Measurements from ENCODE around the gene LIPH.

Gene LIPH

GRCh38 chr3:185585859-185586685 lies 33.7 kb upstream of the LIPH start, which contains the start of gene SENP2:
TSS of gene SENP2 (plus strand) at chr3:185586295. CDS start at chr3:185586414, 119 bp downstream.
- Histone ChIP-seq H3K27ac (replicated peaks; ENCODE audit: low read length) (peak within 1 kb of the TSS; percentile 56), H3K9ac (ENCODE audit: low read depth, low read length, poor library complexity) (peak within 1 kb of the TSS; percentile 80), H3K27me3 (ENCODE audit: control insufficient read depth in 3 of 3, insufficient read depth in 3 of 3, low read depth in 1 of 3, low read length in 3 of 3) (peaks cover 0 to 4% (median 0%) of the 10 kb centered on the region in 3 experiments), H4K91ac (ENCODE audit: low read depth, low read length, poor library complexity) (no peak within 1 kb of the TSS), H3K36me3 (replicated peaks in 1 of 2; ENCODE audit: control insufficient read depth in 2 of 2, insufficient read depth in 2 of 2, low read length in 2 of 2) (peaks cover 0 to under 1% of the 10 kb centered on the region in 2 donors), H2AK5ac (ENCODE audit: low read depth, low read length) (no peak within 1 kb of the TSS), H2BK120ac (ENCODE audit: low read depth, low read length) (no peak within 1 kb of the TSS), H3K18ac (ENCODE audit: low read length) (peak within 1 kb of the TSS; percentile 66), H4K8ac (ENCODE audit: low read depth, low read length) (peak within 1 kb of the TSS; percentile 23), H3K79me1 (ENCODE audit: low read depth, low read length) (peaks cover 4% of the 10 kb centered on the region), H2BK15ac (ENCODE audit: low read length) (no peak within 1 kb of the TSS), H3K4me1 (ENCODE audit: control insufficient read depth in 2 of 2, insufficient read depth in 1 of 2, low read depth in 1 of 2, low read length in 2 of 2) (peaks cover 3 to 9% of the 10 kb centered on the region in 2 donors), H2BK5ac (ENCODE audit: low read length) (no peak within 1 kb of the TSS), H3K4ac (ENCODE audit: low read length) (no peak within 1 kb of the TSS), H3K9me3 (replicated peaks in 1 of 2; ENCODE audit: control insufficient read depth in 2 of 2, insufficient read depth in 1 of 2, low read depth in 1 of 2, low read length in 2 of 2) (no peaks in the 10 kb centered on the region), H3K4me2 (ENCODE audit: insufficient read depth, low read length, poor library complexity, severe bottlenecking) (peak within 1 kb of the TSS; percentile 81), H2BK12ac (ENCODE audit: low read length) (no peak within 1 kb of the TSS), H2AFZ (ENCODE audit: low read length) (peak within 1 kb of the TSS; percentile 95), H3K14ac (ENCODE audit: low read length) (no peak within 1 kb of the TSS), H3K23ac (ENCODE audit: low read depth, low read length, poor library complexity) (peak within 1 kb of the TSS; percentile 45), H3K4me3 (ENCODE audit: low read length in 2 of 2) (peak within 1 kb of the TSS; percentile 82 to 96)
- peak; percentile 99 for DNase-seq (ENCODE audit: low spot score)
- WGBS, 2 donors (ENCODE audit: extremely low coverage in 2 of 2, insufficient read length in 2 of 2, insufficient replicate concordance in 1 of 2), result no CpG with 5 or more reads among the region's 64 CpGs

GRCh38 chr3:185585518-185585858 lies 33.1 kb upstream of the LIPH start:
- Histone ChIP-seq H2BK5ac (ENCODE audit: low read length) (no peak overlapping the region), H3K4ac (ENCODE audit: low read length) (no peak overlapping the region), H3K27me3 (ENCODE audit: control insufficient read depth in 3 of 3, insufficient read depth in 3 of 3, low read depth in 1 of 3, low read length in 3 of 3) (peaks cover 0 to 4% (median 0%) of the 10 kb centered on the region in 3 experiments), H3K14ac (ENCODE audit: low read length) (no peak overlapping the region), H3K4me1 (ENCODE audit: control insufficient read depth in 2 of 2, insufficient read depth in 1 of 2, low read depth in 1 of 2, low read length in 2 of 2) (peaks cover 3 to 9% of the 10 kb centered on the region in 2 donors), H4K8ac (ENCODE audit: low read depth, low read length) (no peak overlapping the region), H3K4me3 (ENCODE audit: low read length in 2 of 2) (peak overlapping the region; percentile 69 to 82), H3K79me1 (ENCODE audit: low read depth, low read length) (peaks cover 4% of the 10 kb centered on the region), H2AFZ (ENCODE audit: low read length) (peak overlapping the region; percentile 70), H2BK120ac (ENCODE audit: low read depth, low read length) (no peak overlapping the region), H4K91ac (ENCODE audit: low read depth, low read length, poor library complexity) (no peak overlapping the region), H3K23ac (ENCODE audit: low read depth, low read length, poor library complexity) (no peak overlapping the region), H2BK15ac (ENCODE audit: low read length) (no peak overlapping the region), H3K18ac (ENCODE audit: low read length) (no peak overlapping the region), H3K9me3 (replicated peaks in 1 of 2; ENCODE audit: control insufficient read depth in 2 of 2, insufficient read depth in 1 of 2, low read depth in 1 of 2, low read length in 2 of 2) (no peaks in the 10 kb centered on the region), H3K4me2 (ENCODE audit: insufficient read depth, low read length, poor library complexity, severe bottlenecking) (peak overlapping the region; percentile 78), H3K27ac (replicated peaks; ENCODE audit: low read length) (peak overlapping the region; percentile 52), H2BK12ac (ENCODE audit: low read length) (no peak overlapping the region), H2AK5ac (ENCODE audit: low read depth, low read length) (no peak overlapping the region), H3K36me3 (replicated peaks in 1 of 2; ENCODE audit: control insufficient read depth in 2 of 2, insufficient read depth in 2 of 2, low read length in 2 of 2) (no peaks in the 10 kb centered on the region), H3K9ac (ENCODE audit: low read depth, low read length, poor library complexity) (peak overlapping the region; percentile 15)
- WGBS, 2 donors (ENCODE audit: extremely low coverage in 2 of 2, insufficient read length in 2 of 2, insufficient replicate concordance in 1 of 2), result no CpG with 5 or more reads among the region's 9 CpGs
- no peak for DNase-seq (ENCODE audit: low spot score)

GRCh38 chr3:185584686-185585085 lies 32.3 kb upstream of the LIPH start:
- peaks cover 3 to 9% of the 10 kb centered on the region in 2 donors for H3K4me1 ChIP-seq (ENCODE audit: control insufficient read depth in 2 of 2, insufficient read depth in 1 of 2, low read depth in 1 of 2, low read length in 2 of 2)
- H3K4me2 ChIP-seq (ENCODE audit: insufficient read depth, low read length, poor library complexity, severe bottlenecking), result no peak overlapping the region
- H3K27ac ChIP-seq (replicated peaks; ENCODE audit: low read length), result no peak overlapping the region
- peak overlapping the region; percentile 38 for H2BK15ac ChIP-seq (ENCODE audit: low read length)
- H4K8ac ChIP-seq (ENCODE audit: low read depth, low read length), result no peak overlapping the region
- H3K9me3 ChIP-seq (replicated peaks in 1 of 2; ENCODE audit: control insufficient read depth in 2 of 2, insufficient read depth in 1 of 2, low read depth in 1 of 2, low read length in 2 of 2), result no peaks in the 10 kb centered on the region
- no peak overlapping the region for H3K4ac ChIP-seq (ENCODE audit: low read length)
- H3K14ac ChIP-seq (ENCODE audit: low read length), result no peak overlapping the region
- H3K18ac ChIP-seq (ENCODE audit: low read length), result no peak overlapping the region
- no peak overlapping the region for H2AK5ac ChIP-seq (ENCODE audit: low read depth, low read length)
- H3K27me3 ChIP-seq (ENCODE audit: control insufficient read depth in 3 of 3, insufficient read depth in 3 of 3, low read depth in 1 of 3, low read length in 3 of 3), result peaks cover 0 to 4% (median 0%) of the 10 kb centered on the region in 3 experiments
- H3K23ac ChIP-seq (ENCODE audit: low read depth, low read length, poor library complexity), result no peak overlapping the region
- H2AFZ ChIP-seq (ENCODE audit: low read length), result no peak overlapping the region
- no peak for DNase-seq (ENCODE audit: low spot score)
- peaks cover 4% of the 10 kb centered on the region for H3K79me1 ChIP-seq (ENCODE audit: low read depth, low read length)
- H3K9ac ChIP-seq (ENCODE audit: low read depth, low read length, poor library complexity), result no peak overlapping the region
- H2BK5ac ChIP-seq (ENCODE audit: low read length), result no peak overlapping the region
- no peak overlapping the region for H2BK120ac ChIP-seq (ENCODE audit: low read depth, low read length)
- no CpG with 5 or more reads among the region's 4 CpGs for WGBS, 2 donors (ENCODE audit: extremely low coverage in 2 of 2, insufficient read length in 2 of 2, insufficient replicate concordance in 1 of 2)
- no peak overlapping the region for H2BK12ac ChIP-seq (ENCODE audit: low read length)
- no peak overlapping the region for H3K4me3 ChIP-seq (ENCODE audit: low read length in 2 of 2)
- no peaks in the 10 kb centered on the region for H3K36me3 ChIP-seq (replicated peaks in 1 of 2; ENCODE audit: control insufficient read depth in 2 of 2, insufficient read depth in 2 of 2, low read length in 2 of 2)
- no peak overlapping the region for H4K91ac ChIP-seq (ENCODE audit: low read depth, low read length, poor library complexity)

GRCh38 chr3:185583925-185584324 lies 31.5 kb upstream of the LIPH start:
- Histone ChIP-seq H3K4me2 (ENCODE audit: insufficient read depth, low read length, poor library complexity, severe bottlenecking) (no peak overlapping the region), H3K9me3 (replicated peaks in 1 of 2; ENCODE audit: control insufficient read depth in 2 of 2, insufficient read depth in 1 of 2, low read depth in 1 of 2, low read length in 2 of 2) (no peaks in the 10 kb centered on the region), H2BK120ac (ENCODE audit: low read depth, low read length) (no peak overlapping the region), H4K91ac (ENCODE audit: low read depth, low read length, poor library complexity) (no peak overlapping the region), H3K36me3 (replicated peaks in 1 of 2; ENCODE audit: control insufficient read depth in 2 of 2, insufficient read depth in 2 of 2, low read length in 2 of 2) (no peaks in the 10 kb centered on the region), H3K4ac (ENCODE audit: low read length) (no peak overlapping the region), H3K18ac (ENCODE audit: low read length) (no peak overlapping the region), H3K27me3 (ENCODE audit: control insufficient read depth in 3 of 3, insufficient read depth in 3 of 3, low read depth in 1 of 3, low read length in 3 of 3) (peaks cover 0 to 4% (median 0%) of the 10 kb centered on the region in 3 experiments), H3K23ac (ENCODE audit: low read depth, low read length, poor library complexity) (no peak overlapping the region), H3K14ac (ENCODE audit: low read length) (no peak overlapping the region), H2BK15ac (ENCODE audit: low read length) (no peak overlapping the region), H3K4me1 (ENCODE audit: control insufficient read depth in 2 of 2, insufficient read depth in 1 of 2, low read depth in 1 of 2, low read length in 2 of 2) (peaks cover 3 to 9% of the 10 kb centered on the region in 2 donors), H4K8ac (ENCODE audit: low read depth, low read length) (no peak overlapping the region), H3K9ac (ENCODE audit: low read depth, low read length, poor library complexity) (no peak overlapping the region), H2BK12ac (ENCODE audit: low read length) (no peak overlapping the region), H3K4me3 (ENCODE audit: low read length in 2 of 2) (no peak overlapping the region), H2AK5ac (ENCODE audit: low read depth, low read length) (no peak overlapping the region), H2BK5ac (ENCODE audit: low read length) (no peak overlapping the region), H2AFZ (ENCODE audit: low read length) (peak overlapping the region; percentile 58), H3K79me1 (ENCODE audit: low read depth, low read length) (peaks cover 4% of the 10 kb centered on the region), H3K27ac (replicated peaks; ENCODE audit: low read length) (no peak overlapping the region)
- no CpG with 5 or more reads among the region's 6 CpGs for WGBS, 2 donors (ENCODE audit: extremely low coverage in 2 of 2, insufficient read length in 2 of 2, insufficient replicate concordance in 1 of 2)
- no peak for DNase-seq (ENCODE audit: low spot score)

Data from neuronal stem cell (in vitro differentiated cells).